Measurements from ENCODE around the gene DUSP10. TPM values are rescaled to one million over a fixed set of nuclear protein-coding genes. Genes with fewer than 3 reads are reported as not detected.

Gene DUSP10
- total RNA-seq, 1 experiment from 2014 or later, result 15.9 TPM

DNA sequence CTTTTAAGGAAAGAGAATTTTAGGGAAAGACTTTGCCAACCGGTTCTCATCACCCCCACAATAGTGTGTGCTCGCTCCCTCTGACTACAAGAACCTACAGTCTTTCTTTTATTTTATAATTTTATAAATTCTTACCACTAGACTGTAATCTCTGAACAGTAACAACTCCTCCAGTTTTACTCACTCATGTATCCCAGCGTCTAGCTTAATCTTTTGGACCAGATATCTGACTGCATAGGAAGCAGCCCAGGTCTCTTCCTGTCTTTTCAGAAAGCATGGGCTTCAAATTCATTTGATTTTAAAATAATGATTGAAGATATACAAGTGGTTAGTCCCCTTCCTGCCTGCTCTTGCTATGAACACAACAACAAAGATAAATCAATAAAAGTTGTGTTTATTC, 19.0 kb upstream of the DUSP10 start:
- no TSS peak for BruUV-seq (replicated peaks)
- H3K4me3 Mint-ChIP-seq (ENCODE audit: unreplicated experiment), result no peak overlapping the region
- no peaks in the 10 kb centered on the region for H3K36me3 Mint-ChIP-seq (ENCODE audit: insufficient read depth, unreplicated experiment)
- DNase-seq (ENCODE audit: unreplicated experiment), result no peak
- no peaks in the 10 kb centered on the region for H3K9me3 Mint-ChIP-seq (ENCODE audit: unreplicated experiment)
- CTCF ChIA-PET, result interaction anchor here (0.9 to 2.0 kb wide), 4 partner anchors 14 to 704 kb away, joined by 3 to 6 read pairs (median 3); partner anchors contain the start of gene DUSP10
- peaks cover 20% of the 10 kb centered on the region for H3K4me1 Mint-ChIP-seq (ENCODE audit: insufficient read depth, unreplicated experiment)
- POLR2A ChIA-PET, result interaction anchor here (0.9 to 1.1 kb wide), 3 partner anchors 8 to 11 kb away, joined by 3 to 4 read pairs (median 4); no protein-coding TSS in a partner anchor
- no peaks in the 10 kb centered on the region for H3K27me3 Mint-ChIP-seq (ENCODE audit: insufficient read depth, unreplicated experiment)
- intact Hi-C loops (cut with micrococcal nuclease), result no loop called here
- TF ChIP-seq CTCF (IDR thresholded peaks at IDR 0.05; ENCODE audit: unreplicated experiment), result no peak
- H3K27ac Mint-ChIP-seq (ENCODE audit: low read depth, unreplicated experiment), result no peak overlapping the region

DNA sequence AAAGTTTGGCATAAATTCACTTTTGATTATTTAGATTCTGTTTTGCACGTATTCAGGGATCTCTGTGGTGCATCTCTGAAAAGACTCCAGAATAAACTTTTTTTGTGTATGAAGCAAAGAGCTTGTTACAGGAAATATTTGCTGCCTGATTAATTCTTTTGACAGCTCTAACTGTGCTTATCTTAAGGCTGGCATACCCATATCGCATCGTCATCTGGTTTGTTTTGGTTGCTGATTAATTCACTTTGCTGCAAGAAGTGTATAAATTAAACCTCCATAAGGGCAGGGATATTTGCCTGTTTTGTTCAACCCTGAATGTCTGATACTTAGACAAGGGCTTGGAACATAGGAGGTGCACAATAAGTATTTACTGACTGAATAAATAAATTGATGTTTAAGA, 17.5 kb upstream of the DUSP10 start:
- no peak for DNase-seq (ENCODE audit: unreplicated experiment)
- CTCF ChIA-PET, result interaction anchor here (0.7 to 2.3 kb wide), 4 partner anchors 16 to 696 kb away, joined by 3 to 9 read pairs (median 6); no protein-coding TSS in a partner anchor

DNA sequence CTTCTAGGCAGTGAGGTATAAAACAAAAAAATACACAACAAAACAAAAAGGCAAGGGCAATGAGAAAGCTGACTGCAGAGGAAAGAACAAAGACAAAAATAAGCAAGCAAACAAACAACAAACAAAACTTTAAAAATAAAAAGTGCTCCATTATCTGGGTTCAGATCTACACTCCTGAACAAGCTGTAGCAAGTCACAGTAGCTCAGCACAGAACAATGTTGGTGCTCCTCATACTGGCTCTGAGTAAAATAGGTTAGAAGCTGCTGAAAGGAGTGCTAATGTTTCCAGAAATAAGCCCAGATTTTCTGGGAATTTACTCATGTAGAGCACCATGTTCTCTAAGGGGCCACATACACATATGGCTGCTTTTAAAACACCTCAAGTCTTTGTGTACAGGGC, 16.6 kb upstream of the DUSP10 start:
- intact Hi-C loops (cut with micrococcal nuclease), result no loop called here
- BruUV-seq (replicated peaks), result no TSS peak
- Mint-ChIP-seq H3K36me3 (ENCODE audit: insufficient read depth, unreplicated experiment) (no peaks in the 10 kb centered on the region), H3K27ac (ENCODE audit: low read depth, unreplicated experiment) (peak overlapping the region; percentile 2), H3K9me3 (ENCODE audit: unreplicated experiment) (no peaks in the 10 kb centered on the region), H3K4me1 (ENCODE audit: insufficient read depth, unreplicated experiment) (peaks cover 17% of the 10 kb centered on the region), H3K27me3 (ENCODE audit: insufficient read depth, unreplicated experiment) (no peaks in the 10 kb centered on the region), H3K4me3 (ENCODE audit: unreplicated experiment) (no peak overlapping the region)
- ChIA-PET POLR2A (interaction anchor here (0.7 to 5.6 kb wide), 11 partner anchors 9 to 482 kb away, joined by 3 to 50 read pairs (median 6); partner anchors contain the start of gene DUSP10), CTCF (interaction anchor here (0.5 to 2.3 kb wide), 8 partner anchors 15 to 327 kb away, joined by 3 to 9 read pairs (median 3); no protein-coding TSS in a partner anchor)
- DNase-seq (ENCODE audit: unreplicated experiment), result no peak
- TF ChIP-seq CTCF (IDR thresholded peaks at IDR 0.05; ENCODE audit: unreplicated experiment), result no peak

More for the DNA sequence above, 17.5 kb upstream of the DUSP10 start:
- no peak overlapping the region for H3K4me3 Mint-ChIP-seq (ENCODE audit: unreplicated experiment)
- no peaks in the 10 kb centered on the region for H3K36me3 Mint-ChIP-seq (ENCODE audit: insufficient read depth, unreplicated experiment)
- TF ChIP-seq CTCF (IDR thresholded peaks at IDR 0.05; ENCODE audit: unreplicated experiment), result no peak
- no TSS peak for BruUV-seq (replicated peaks)
- peaks cover 17% of the 10 kb centered on the region for H3K4me1 Mint-ChIP-seq (ENCODE audit: insufficient read depth, unreplicated experiment)
- H3K27me3 Mint-ChIP-seq (ENCODE audit: insufficient read depth, unreplicated experiment), result no peaks in the 10 kb centered on the region
- intact Hi-C loops (cut with micrococcal nuclease), result no loop called here
- H3K9me3 Mint-ChIP-seq (ENCODE audit: unreplicated experiment), result no peaks in the 10 kb centered on the region
- POLR2A ChIA-PET, result interaction anchor here (1.0 to 5.6 kb wide), 6 partner anchors 11 to 281 kb away, joined by 5 to 50 read pairs (median 6); partner anchors contain the start of gene DUSP10
- H3K27ac Mint-ChIP-seq (ENCODE audit: low read depth, unreplicated experiment), result no peak overlapping the region

DNA sequence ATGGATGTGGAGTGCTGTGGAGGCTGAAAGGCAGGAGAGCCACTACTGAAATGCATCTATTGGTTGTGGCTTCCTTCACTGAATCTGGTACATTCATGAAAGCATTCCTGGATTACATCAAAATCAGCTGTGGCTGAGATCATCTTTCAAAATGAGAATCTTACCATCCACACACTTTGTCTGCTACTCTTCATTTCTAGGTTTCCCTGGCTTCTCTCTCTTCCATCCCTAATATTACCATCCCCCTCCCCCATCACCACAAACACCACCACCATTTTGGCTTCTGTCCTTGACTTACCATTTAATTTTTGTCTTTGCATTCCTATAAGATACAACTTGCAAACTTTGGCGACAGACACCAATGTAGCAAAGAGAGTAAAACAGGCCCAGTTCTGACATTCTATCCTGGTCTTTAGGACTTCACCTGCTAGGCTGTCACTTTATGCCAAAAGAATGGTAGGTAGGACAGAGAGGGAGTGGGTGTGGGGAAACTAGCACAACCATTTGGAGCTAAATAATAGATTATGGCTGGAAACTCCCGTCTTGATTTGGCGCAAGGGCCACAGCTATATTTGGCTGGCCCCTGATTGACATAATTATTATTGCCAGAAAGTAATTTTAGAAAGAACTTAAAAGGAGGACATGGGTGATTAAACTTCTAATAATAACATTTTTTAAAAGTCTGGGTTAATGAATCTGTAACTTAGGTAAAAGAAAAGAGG, 15.1 kb upstream of the DUSP10 start:
- BruUV-seq (replicated peaks), result no TSS peak
- CTCF ChIA-PET, result interaction anchor here (0.6 to 2.4 kb wide), 10 partner anchors 13 to 699 kb away, joined by 3 to 12 read pairs (median 4); partner anchors contain the start of gene DUSP10
- Mint-ChIP-seq H3K4me1 (ENCODE audit: insufficient read depth, unreplicated experiment) (peaks cover 17% of the 10 kb centered on the region), H3K27me3 (ENCODE audit: insufficient read depth, unreplicated experiment) (no peaks in the 10 kb centered on the region), H3K27ac (ENCODE audit: low read depth, unreplicated experiment) (no peak overlapping the region), H3K36me3 (ENCODE audit: insufficient read depth, unreplicated experiment) (no peaks in the 10 kb centered on the region), H3K4me3 (ENCODE audit: unreplicated experiment) (no peak overlapping the region), H3K9me3 (ENCODE audit: unreplicated experiment) (no peaks in the 10 kb centered on the region)
- intact Hi-C loops (cut with micrococcal nuclease), result no loop called here
- DNase-seq (ENCODE audit: unreplicated experiment), result no peak
- POLR2A ChIA-PET, result interaction anchor here (0.8 to 5.6 kb wide), 5 partner anchors 14 to 705 kb away, joined by 3 to 50 read pairs (median 4); partner anchors contain the start of gene DUSP10
- TF ChIP-seq CTCF (IDR thresholded peaks at IDR 0.05; ENCODE audit: unreplicated experiment), result no peak
